GM10248 (cell line): ENCODE results near the gene GPI.
A peak's percentile ranks its signal among the peaks of the same experiment; 100 is the strongest.
"Not testable (repeated sequence)": the region's sequence is repeated elsewhere in the genome, so short reads cannot be mapped to it uniquely, and the experiment has no call there.

Experiments used
- CTCF ChIA-PET: fragments of 300-600 bp; sonication (Branson Sonifier 250); formaldehyde crosslinking; extraction: SDS; loops from one replicate; lab custom pipeline; 2021; ENCODE audit warnings: antibody characterized with exemption; lab: Yijun Ruan, JAX
- POLR2A ChIA-PET: fragments of 350-650 bp; sonication (Branson Sonifier 250); formaldehyde crosslinking; extraction: SDS; loops from one replicate; lab custom pipeline; 2020; ENCODE audit warnings: antibody characterized with exemption; lab: Yijun Ruan, JAX
- DNase-seq: peaks from one replicate; pipeline ENCODE4 v3.0.0; 2012; ENCODE audit errors: extremely low spot score
- TF ChIP-seq, protein P1 (sequence below): IDR thresholded peaks from 2 replicates; pipeline ENCODE4 v1.5.1; 2012; ENCODE audit warnings: mild to moderate bottlenecking, low read depth; ENCODE audit errors: extremely low read depth, missing control alignments, control extremely low read depth

Gene GPI

GRCh38 chr19:34363930-34364329 lies 1.1 kb upstream of the GPI start:
- TF ChIP-seq, protein P1, sequence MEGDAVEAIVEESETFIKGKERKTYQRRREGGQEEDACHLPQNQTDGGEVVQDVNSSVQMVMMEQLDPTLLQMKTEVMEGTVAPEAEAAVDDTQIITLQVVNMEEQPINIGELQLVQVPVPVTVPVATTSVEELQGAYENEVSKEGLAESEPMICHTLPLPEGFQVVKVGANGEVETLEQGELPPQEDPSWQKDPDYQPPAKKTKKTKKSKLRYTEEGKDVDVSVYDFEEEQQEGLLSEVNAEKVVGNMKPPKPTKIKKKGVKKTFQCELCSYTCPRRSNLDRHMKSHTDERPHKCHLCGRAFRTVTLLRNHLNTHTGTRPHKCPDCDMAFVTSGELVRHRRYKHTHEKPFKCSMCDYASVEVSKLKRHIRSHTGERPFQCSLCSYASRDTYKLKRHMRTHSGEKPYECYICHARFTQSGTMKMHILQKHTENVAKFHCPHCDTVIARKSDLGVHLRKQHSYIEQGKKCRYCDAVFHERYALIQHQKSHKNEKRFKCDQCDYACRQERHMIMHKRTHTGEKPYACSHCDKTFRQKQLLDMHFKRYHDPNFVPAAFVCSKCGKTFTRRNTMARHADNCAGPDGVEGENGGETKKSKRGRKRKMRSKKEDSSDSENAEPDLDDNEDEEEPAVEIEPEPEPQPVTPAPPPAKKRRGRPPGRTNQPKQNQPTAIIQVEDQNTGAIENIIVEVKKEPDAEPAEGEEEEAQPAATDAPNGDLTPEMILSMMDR, result no peak
- ChIA-PET CTCF (no interaction called here), POLR2A (no interaction called here)
- no peak for DNase-seq

DNA sequence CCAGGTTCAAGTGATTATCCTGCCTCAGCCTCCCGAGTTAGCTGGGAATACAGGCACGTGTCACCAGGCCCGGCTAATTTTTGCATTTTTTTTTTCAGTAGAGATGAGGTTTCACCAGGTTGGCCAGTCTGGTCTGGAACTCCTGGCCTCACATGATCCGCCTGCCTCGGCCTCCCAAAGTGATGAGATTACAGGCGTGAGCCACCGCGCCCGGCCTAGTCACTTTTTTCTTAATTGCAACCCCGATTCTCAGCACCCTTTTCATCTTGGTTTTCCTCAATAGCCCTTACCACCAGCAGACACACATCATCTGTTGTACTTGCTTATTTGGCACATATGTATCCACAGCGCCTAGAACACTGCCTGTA lies 550 bp upstream of the GPI start:
- POLR2A ChIA-PET, result interaction anchor here (0.5 to 0.7 kb wide), 3 partner anchors 16 to 990 kb away, joined by 3 to 4 read pairs (median 3); no protein-coding TSS in a partner anchor

DNA sequence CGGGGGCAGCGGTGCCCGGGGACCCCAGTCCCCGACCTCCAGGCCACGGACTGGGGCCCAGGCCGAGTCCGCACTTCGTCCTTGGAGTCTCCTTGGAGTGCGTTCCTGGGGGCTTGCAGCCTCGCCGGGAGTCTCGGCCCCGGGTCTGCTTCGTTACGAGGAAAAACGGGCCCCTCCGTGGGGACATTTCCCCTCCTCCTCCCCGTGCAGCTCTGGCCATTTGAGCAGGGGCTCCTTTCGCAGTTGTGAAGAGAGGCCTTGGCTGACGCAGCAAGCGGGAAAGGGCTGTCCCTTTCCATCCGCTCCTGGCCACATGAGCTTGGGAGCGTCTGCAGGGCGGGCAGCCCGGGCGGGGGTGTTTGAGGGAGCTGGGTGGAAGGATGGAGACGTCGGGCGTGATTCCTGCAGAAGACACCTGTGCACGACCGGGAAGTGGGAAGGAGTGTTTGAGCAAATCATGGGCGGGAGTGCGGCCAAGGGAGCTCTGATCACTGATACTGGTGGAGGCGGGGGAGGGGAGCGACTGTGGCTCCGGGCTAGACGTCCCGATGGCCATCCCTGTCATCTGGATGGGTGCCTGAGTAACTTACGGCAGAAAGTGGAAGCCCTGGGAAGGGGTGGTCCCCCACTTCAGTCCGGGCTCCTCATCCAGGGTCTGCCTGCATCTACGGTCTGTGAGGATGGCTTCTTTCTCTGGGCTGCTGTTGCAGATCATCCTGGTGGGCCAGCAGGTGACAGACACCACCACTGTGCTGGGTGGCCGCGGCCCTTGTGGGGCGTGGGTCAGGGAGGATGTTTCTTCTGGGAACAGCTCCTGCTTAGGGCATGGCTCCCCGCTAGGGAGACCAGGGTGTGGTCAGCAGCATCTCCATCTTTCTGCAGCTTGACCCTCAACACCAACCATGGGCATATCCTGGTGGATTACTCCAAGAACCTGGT lies 736 bp downstream of the GPI start:
- peak; percentile 40 for DNase-seq

More for the DNA sequence above, 550 bp upstream of the GPI start:
- no peak for DNase-seq
- CTCF ChIA-PET, result interaction anchor here (0.6 to 1.5 kb wide), 2 partner anchors 18 to 21 kb away, joined by 3 to 6 read pairs; no protein-coding TSS in a partner anchor
- TF ChIP-seq, protein P1, result no peak

GRCh38 chr19:34366738-34367623 lies 2.0 kb downstream of the GPI start:
- ChIA-PET CTCF (interaction anchor here (0.9 kb wide), 1 partner anchor 20 kb away, joined by 3 read pairs; no protein-coding TSS in a partner anchor), POLR2A (no interaction called here)
- no peak for DNase-seq
- TF ChIP-seq, protein P1, result no peak

More for the DNA sequence above, 736 bp downstream of the GPI start:
- CTCF ChIA-PET, result interaction anchor here (1.5 kb wide), 1 partner anchor 19 kb away, joined by 6 read pairs; no protein-coding TSS in a partner anchor
- POLR2A ChIA-PET, result no interaction called here
- TF ChIP-seq, protein P1, result no peak

DNA sequence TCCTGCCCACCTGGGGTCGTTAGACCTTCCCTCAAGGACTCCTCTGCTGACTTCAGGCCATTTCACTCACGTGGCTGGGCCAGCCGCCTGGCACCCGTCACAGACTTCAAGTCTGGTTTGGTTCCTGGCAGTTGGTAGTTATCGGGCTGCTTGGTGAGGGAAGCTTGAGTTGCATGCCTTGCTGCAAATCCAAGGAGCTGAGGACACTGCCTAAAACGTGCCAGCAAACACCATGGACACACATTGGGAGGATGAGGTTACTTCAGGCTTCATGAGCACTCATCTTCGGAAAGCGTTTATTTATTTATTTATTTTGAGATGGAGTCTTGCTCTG lies 2.6 kb downstream of the GPI start:
- DNase-seq, result no peak
- TF ChIP-seq, protein P1, result no peak
- ChIA-PET CTCF (interaction anchor here (0.9 kb wide), 1 partner anchor 21 kb away, joined by 3 read pairs; no protein-coding TSS in a partner anchor), POLR2A (no interaction called here)

- CTCF ChIA-PET, result interaction anchor here (0.9 to 1.4 kb wide), 2 partner anchors 22 to 154 kb away, joined by 3 read pairs; no protein-coding TSS in a partner anchor
- POLR2A ChIA-PET, result no interaction called here
Observed at GRCh38 chr19:34368338-34368737, 3.3 kb downstream of the GPI start.

GRCh38 chr19:34369166-34369565 lies 4.2 kb downstream of the GPI start:
- DNase-seq, POLR2A ChIA-PET: not testable (repeated sequence)
- CTCF ChIA-PET, result interaction anchor here (1.0 to 1.4 kb wide), 2 partner anchors 10 to 155 kb away, joined by 3 to 4 read pairs; no protein-coding TSS in a partner anchor

More at GRCh38 chr19:34368338-34368737, 3.3 kb downstream of the GPI start:
- DNase-seq, result no peak
- TF ChIP-seq, protein P1, result no peak
